ENCODE data around the gene ALKBH5.

DNA sequence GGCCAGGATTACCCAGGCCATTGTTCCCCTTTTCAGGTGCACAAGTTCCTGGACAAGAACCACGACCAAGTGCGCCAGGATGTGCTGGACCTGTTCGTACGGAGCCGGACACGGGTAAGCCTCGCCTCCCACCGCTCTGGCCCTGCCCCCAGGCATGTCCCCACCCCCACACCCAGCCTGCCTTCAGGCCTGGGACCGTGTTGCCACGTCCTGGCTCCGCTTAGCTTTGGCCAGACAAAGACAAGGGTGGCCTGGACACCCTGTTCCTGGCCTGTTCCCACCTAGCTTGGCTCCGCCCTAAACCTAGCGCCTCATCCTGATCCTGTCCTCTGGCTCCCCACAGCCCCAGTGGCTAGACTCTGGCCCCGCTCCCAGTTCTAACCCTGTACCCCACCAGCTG lies 44.1 kb upstream of the ALKBH5 start:
- no peak for TF ChIP-seq EZH2phosphoT487 (IDR thresholded peaks at IDR 0.05; ENCODE audit: low read depth, severe bottlenecking, unreplicated experiment)
- TF ChIP-seq, protein P1, sequence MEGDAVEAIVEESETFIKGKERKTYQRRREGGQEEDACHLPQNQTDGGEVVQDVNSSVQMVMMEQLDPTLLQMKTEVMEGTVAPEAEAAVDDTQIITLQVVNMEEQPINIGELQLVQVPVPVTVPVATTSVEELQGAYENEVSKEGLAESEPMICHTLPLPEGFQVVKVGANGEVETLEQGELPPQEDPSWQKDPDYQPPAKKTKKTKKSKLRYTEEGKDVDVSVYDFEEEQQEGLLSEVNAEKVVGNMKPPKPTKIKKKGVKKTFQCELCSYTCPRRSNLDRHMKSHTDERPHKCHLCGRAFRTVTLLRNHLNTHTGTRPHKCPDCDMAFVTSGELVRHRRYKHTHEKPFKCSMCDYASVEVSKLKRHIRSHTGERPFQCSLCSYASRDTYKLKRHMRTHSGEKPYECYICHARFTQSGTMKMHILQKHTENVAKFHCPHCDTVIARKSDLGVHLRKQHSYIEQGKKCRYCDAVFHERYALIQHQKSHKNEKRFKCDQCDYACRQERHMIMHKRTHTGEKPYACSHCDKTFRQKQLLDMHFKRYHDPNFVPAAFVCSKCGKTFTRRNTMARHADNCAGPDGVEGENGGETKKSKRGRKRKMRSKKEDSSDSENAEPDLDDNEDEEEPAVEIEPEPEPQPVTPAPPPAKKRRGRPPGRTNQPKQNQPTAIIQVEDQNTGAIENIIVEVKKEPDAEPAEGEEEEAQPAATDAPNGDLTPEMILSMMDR (IDR thresholded peaks at IDR 0.05; ENCODE audit: poor library complexity), result no peak
